ENCODE data around the gene SEC22B.
"Not testable (repeated sequence)": the region's sequence is repeated elsewhere in the genome, so short reads cannot be mapped to it uniquely, and the experiment has no call there.

The SEC22B gene

GRCh38 chr1:120113134-120113533 is 63.2 kb downstream of the SEC22B start:
- not testable (repeated sequence) for DNase-seq (ENCODE audit: low spot score)

GRCh38 chr1:120112212-120112611 is 64.1 kb downstream of the SEC22B start:
- not testable (repeated sequence) for DNase-seq (ENCODE audit: low spot score)

- not testable (repeated sequence) for DNase-seq (ENCODE audit: low spot score)
These were observed 64.5 kb downstream of the SEC22B start for GRCh38 chr1:120111771-120112170.

GRCh38 chr1:120111008-120111407 is 65.3 kb downstream of the SEC22B start:
- DNase-seq (ENCODE audit: low spot score): not testable (repeated sequence)

- DNase-seq (ENCODE audit: low spot score): not testable (repeated sequence)
These were observed 66.7 kb downstream of the SEC22B start for GRCh38 chr1:120109656-120110055.

GRCh38 chr1:120109180-120109579 is 67.1 kb downstream of the SEC22B start:
- DNase-seq (ENCODE audit: low spot score): not testable (repeated sequence)

GRCh38 chr1:120105288-120105687 is 71.0 kb downstream of the SEC22B start:
- not testable (repeated sequence) for DNase-seq (ENCODE audit: low spot score)

GRCh38 chr1:120103768-120104167 is 72.6 kb downstream of the SEC22B start:
- DNase-seq (ENCODE audit: low spot score): not testable (repeated sequence)

GRCh38 chr1:120101593-120101992 is 74.7 kb downstream of the SEC22B start:
- not testable (repeated sequence) for DNase-seq (ENCODE audit: low spot score)
